ENCODE results near the gene UTP25.

- TF ChIP-seq CTCF (conservative IDR thresholded peaks at IDR 0.05) (no peak; the same call in 1 of the 2 replicates), ZFX (IDR thresholded peaks at IDR 0.05) (no peak)
Measured at GRCh38 chr1:209797978-209798639, 29.7 kb upstream of the UTP25 start.

Data from C4-2B (cell line).